HK-2 (cell line): ENCODE results near the gene CFAP107.

Experiments
- DNase-seq: peaks from one replicate; pipeline ENCODE4 v3.0.0-alpha.2; 2018; ENCODE audit not compliant: unreplicated experiment

CFAP107 gene

GRCh38 chr1:12741946-12742345 is 4.1 kb upstream of the CFAP107 start:
- no peak for DNase-seq

GRCh38 chr1:12745126-12745991 is 641 bp upstream of the CFAP107 start:
- DNase-seq: no peak

GRCh38 chr1:12748778-12749355 is 2.9 kb downstream of the CFAP107 start:
- no peak for DNase-seq

- DNase-seq: no peak
Observed at GRCh38 chr1:12754738-12755137, 8.7 kb downstream of the CFAP107 start.

DNA sequence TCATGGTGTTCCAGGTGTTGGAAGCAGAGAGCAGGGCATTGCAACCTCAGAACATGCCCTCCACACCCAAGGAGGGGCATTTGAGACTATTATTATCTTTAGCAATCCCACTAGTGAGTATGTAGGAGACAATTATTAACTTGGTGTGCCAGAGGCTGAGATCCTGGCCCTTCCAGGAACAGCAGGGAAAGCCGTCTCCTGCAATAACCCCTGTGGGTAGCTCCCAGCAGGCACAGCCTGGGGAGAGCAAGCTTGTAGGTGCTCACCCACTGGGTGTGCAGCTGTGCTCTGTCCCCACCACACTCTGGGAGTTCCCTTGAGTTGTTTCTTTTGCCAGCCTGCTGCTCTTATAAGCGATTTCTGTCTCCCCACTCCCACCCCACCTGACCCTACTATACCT is 10.3 kb downstream of the CFAP107 start:
- DNase-seq: no peak

DNA sequence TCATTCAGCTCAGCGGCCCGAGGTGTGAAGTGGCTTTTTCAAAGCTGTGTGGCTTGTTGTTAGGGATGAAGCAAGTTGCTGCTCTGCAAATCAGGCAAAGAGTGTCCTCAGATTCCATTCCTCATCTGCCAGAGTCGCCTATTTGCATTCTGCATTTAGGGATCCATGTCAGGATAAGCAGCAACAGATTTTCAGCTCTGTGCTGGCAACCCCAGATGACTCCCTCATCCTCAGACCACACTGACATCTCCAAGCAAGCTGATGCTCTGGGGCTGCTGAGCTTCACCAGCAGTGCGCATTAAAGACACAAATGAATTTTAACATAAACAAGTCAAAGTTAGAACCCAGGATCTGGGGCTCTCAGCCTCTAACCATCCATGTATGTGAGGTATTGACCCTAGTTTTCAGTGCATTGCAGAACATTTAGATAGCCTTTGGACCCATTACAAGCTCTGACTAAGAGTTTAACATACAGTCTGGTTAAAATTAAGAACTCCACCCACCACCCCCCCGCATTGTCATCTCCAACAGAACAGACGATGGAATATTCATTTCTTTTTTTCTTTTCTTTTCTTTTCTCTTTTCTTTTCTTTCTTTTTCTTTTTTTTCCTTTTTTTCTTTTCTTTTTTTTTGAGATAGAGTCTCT is 10.9 kb downstream of the CFAP107 start:
- no peak for DNase-seq

- DNase-seq: no peak
Observed at GRCh38 chr1:12757836-12758235, 11.8 kb downstream of the CFAP107 start.

DNA sequence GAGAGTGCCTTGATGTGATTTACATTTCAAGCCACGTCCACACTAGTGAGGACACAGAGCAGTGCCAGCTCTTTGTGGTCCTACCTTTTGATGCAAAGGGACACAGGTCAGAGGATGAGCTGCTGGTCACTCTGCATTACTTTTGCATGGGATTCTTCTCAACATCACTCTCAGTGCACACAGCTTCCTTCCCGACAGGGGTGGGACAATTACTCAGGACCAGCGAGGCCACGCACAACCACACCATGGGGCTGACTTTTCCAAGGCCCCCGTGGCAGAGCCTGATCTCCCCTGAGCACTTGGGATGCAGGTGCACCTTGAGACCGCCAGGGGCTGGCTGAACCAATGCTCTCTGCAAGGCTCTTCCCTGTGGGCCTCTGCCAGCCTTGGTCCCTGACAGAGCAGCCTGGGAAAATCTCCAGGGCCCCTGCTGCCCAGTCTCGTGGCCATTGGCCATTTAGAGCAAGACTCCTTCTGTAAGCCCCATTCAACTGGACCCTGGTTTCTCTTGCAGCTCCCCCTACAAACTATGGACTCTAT is 14.3 kb downstream of the CFAP107 start:
- no peak for DNase-seq

GRCh38 chr1:12761781-12762180 is 15.8 kb downstream of the CFAP107 start:
- no peak for DNase-seq

DNA sequence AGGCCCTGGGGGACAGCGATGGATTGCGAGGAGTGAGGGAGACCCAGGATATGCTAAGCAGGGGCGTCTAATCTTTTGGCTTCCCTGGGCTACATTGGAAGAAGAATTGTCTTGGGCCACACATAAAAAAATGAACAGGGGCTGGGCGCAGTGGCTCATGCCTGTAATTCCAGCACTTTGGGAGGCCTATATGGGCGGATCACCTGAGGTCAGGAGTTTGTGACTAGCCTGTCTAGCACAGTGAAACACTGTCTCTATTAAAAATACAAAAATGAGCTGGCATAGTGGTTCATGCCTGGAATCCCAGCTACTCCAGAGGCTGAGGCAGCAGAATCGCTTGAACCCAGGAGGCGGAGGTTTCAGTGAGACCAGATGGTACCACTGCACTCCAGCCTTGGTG is 16.8 kb downstream of the CFAP107 start:
- no peak for DNase-seq

DNA sequence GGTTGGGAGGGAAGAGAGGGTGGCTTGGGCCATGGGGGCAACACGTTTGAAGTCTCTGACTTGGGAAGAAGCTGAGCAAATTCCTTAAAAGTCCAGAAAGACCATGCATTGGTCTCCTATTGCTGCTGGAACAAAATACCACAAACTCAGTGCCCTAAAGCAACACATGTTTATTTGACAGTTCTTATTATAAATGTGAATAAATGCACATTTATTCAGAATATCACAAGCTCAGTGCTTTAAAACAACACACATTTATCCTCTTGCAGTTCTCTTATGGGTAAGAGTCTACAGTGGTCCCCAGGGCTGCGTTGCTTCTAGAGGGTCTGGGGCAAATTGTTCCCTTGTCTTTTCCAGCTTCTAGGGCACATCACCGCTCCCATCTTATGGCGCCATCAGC is 17.5 kb downstream of the CFAP107 start:
- DNase-seq: no peak

- no peak for DNase-seq
Observed at GRCh38 chr1:12764016-12764415, 18.0 kb downstream of the CFAP107 start.

DNA sequence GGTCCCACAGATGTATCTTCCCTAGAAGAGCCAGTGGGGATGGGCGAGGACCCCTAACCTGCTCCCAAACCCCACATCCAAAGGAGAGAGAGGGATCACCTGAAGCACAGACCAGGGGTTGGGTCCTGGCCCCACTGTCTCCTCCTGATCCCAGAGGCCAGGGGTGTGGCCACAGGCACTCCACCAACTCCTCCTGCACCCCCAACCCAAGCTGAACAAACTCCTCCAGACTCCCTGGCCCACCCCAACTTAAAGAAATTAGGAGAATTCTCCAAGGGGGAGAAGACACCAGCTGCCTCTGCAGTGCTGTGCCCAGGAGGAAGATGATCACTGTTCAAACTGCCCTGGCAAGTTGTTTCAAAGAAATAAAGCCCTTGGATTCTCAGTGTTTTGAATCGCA is 23.0 kb downstream of the CFAP107 start:
- DNase-seq: no peak

- no peak for DNase-seq
Observed at GRCh38 chr1:12769976-12770505, 24.0 kb downstream of the CFAP107 start.

DNA sequence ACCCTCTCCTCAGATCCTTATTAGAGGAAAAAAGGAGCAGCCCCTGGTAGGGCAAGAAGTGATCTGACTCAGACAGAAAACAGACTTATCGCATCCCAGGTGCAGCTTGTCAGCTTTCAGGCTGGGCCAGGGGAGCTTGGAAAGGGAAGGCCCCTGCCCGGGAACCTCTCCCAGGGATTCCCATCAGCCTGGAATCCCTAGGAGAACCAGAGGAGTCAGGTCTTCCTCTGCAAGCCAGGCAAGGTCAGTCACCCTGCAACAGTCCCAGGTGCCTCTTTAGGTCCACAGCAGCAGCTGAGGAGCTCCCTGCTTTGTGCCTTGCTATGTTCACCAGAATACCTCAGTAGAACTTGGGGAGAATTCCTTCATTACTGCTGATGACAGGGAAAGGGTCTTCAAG is 24.6 kb downstream of the CFAP107 start:
- DNase-seq: no peak

DNA sequence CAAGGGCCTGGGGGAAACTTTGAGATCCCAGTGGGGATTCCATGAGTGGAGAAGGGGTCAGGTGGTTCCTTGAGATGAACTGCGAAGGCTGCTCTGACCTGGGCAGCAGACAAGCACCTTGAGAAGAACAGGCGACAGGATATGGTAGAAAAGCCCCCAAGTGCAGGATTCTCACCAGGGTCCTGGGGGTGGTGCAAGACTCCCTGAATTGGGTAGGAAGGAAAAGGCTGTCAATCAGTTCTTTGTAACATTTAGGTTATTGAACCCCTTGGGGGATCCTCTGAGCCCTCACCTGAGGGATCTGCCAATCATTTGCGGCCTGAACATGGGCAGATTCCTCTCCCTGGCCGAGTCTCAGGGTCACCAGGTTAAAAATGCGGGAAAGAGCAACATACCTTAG is 25.2 kb downstream of the CFAP107 start:
- DNase-seq: no peak

DNA sequence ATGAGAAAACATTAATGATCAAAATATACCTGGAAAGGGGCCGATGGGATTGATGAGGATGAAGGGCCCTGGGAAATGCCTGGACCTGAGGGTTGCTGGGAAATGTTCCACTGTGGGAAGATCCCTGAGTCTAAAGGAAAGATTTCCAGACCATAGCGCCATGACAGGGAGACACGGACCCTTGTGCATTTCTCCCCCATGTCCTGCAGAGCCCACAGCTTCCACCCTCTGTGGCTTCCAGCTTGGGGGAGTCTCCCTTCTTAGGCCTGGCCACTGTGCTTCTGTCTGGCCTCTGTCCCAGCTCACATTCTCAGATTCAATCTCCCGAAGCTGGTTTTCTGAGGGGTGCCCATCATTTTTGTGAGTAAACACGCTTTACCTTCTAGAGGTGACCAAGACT is 26.5 kb downstream of the CFAP107 start:
- DNase-seq: no peak

- no peak for DNase-seq
Observed at GRCh38 chr1:12773438-12773837, 27.4 kb downstream of the CFAP107 start, which contains the start of gene PRAMEF12. TSS of gene PRAMEF12 (plus strand) at chr1:12773738. CDS start at chr1:12774868, 1,130 bp downstream.

DNA sequence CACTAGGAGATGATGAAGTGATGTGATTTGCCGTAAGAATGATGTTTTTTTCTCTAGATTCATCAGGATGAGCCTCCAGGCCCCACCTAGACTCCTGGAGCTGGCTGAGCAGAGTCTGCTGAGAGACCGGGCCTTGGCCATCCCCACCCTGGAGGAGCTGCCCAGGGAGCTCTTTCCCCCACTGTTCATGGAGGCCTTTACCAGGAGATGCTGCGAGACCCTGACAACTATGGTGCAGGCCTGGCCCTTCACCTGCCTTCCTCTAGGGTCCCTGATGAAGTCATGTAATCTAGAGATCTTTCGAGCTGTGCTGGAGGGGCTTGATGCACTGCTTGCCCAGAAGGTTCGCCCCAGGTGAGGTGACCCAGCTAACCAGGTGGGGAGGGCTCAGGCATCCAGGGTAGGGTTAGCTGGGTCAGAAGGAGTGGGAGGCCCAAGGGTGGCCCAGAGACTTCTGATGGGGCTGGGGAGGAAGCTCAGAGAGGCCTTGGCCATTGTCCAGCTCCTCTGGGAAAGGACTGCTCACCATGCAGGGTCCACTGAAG is 28.9 kb downstream of the CFAP107 start:
- no peak for DNase-seq

DNA sequence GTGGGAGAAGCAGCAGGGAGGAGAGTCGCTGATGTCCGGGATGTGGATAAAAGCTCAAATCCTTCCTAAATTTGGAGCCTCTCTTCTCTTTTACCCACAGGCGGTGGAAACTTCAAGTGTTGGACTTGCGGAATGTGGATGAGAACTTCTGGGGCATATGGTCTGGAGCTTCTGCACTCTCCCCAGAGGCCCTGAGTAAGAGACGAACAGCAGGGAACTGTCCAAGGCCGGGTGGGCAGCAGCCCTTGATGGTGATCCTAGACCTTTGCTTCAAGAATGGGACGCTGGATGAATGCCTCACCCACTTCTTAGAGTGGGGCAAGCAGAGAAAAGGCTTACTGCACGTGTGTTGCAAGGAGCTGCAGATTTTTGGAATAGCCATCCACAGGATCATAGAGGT is 29.4 kb downstream of the CFAP107 start:
- DNase-seq: no peak

DNA sequence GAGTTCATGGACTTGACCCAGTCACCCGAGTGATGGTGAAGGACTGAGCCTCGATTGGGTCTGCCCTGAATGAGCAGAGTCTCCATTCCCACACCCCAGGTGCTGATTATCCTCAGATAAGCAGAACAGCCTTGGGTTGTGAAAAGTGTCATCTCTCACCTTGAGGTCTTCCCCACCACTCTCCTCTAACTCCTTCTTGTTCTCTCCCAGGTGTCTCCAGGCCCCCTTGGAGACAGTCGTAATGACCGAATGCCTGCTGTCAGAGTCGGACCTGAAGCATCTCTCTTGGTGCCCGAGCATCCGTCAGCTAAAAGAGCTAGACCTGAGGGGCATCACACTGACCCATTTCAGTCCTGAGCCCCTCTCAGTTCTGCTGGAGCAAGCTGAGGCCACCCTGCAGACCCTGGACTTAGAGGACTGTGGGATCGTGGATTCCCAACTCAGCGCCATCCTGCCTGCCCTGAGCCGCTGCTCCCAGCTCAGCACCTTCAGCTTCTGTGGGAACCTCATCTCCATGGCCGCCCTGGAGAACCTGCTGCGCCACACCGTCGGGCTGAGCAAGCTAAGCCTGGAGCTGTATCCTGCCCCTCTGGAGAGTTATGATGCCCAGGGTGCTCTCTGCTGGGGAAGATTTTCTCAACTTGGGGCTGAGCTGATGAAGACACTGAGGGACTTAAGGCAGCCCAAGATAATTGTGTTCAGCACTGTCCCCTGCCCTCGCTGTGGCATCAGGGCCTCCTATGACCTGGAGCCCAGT is 31.0 kb downstream of the CFAP107 start:
- DNase-seq: no peak
